GM18867 (cell line): ENCODE measurements around the gene TERB2.
"Not testable (repeated sequence)": the region's sequence is repeated elsewhere in the genome, so short reads cannot be mapped to it uniquely, and the experiment has no call there.

Experiments used
- ATAC-seq: cut with Tn5 transposase; IDR thresholded peaks from one replicate; pipeline ENCODE4 v1.9.1; 2021; ENCODE audit warnings: mild to moderate bottlenecking, moderate library complexity; ENCODE audit not compliant: unreplicated experiment

TERB2 gene

GRCh38 chr15:45001180-45001579, 44.7 kb downstream of the TERB2 start:
- ATAC-seq = not testable (repeated sequence)

DNA sequence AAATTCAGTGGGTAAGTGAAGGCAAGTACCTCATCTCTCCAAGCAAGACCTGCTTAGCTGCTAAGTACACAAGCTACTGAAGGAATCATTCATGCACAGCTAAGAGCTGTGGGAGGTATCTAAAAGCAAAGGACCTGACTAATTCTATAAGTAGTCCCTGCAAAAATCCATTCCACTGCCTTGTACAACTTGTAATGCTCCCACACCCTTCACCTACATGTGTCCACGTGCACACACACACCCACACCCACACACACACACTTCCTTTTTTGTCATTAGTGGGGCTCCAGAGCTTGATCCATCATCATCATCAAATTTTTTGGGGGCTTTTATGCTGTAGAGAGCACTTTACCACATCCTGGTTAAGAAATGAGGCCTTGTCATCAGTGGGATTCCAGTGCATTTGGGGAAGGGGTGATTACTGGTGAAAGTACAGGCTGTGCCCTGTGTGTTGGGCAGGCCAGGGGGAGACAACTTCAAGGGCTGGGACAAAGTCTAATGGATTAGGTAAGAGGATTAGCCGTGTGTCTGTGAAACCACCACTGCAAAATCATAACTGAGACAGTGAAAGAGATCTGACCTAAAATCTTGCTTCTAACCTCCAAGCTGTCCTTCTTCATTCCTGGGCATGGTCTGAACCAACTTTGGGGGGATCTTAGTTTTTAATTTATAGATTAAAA, 47.4 kb downstream of the TERB2 start:
- not testable (repeated sequence) for ATAC-seq

GRCh38 chr15:45004590-45005175, 48.2 kb downstream of the TERB2 start:
- not testable (repeated sequence) for ATAC-seq

DNA sequence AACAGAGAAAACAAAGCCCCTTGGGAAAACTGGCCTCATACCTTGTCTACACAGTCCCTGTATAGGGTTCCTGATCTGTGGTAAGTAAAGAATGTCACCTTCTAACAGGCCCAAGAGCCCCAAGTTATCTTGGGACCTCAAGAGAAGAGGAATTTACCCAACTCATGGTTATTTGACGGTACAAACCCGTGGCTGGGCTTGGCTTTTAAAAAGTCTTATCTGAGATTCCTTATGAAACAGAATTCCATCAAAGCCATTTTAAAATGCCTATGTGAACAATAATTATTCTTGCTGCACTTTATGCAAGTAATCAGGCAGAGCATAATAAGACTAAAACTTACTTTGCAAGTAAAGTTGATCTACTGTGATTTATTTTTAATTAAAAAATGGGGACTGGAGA, 52.6 kb downstream of the TERB2 start:
- ATAC-seq = no peak

GRCh38 chr15:45015114-45015513, 58.6 kb downstream of the TERB2 start:
- ATAC-seq = not testable (repeated sequence)

DNA sequence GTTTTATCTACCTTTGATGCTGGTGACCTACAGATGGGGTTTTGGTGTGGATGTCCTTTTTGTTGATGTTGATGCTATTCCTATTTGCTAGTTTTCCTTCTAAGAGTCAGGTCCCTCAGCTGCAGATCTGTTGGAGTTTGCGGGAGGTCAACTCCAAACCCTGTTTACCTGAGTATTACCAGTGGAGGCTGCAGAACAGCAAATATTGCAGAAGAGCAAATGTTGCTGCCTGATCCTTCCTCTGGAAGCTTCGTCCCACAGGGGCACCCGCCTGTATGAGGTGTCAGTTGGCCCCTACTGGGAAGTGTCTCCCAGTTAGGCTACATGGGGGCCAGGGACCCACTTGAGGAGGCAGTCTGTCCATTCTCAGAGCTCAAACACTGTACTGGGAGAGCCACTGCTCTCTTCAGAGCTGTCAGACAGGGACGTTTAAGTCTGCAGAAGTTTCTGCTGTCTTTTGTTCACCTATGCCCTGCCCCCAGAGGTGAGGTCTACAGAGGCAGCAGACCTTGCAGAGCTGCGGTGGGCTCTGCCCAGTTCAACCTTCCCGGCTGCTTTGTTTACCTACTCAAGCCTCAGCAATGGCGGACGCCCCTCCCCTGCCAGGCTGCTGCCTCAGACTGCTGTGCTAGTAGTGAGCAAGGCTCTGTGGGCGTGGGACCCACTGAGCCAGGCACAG, 63.9 kb downstream of the TERB2 start:
- not testable (repeated sequence) for ATAC-seq

DNA sequence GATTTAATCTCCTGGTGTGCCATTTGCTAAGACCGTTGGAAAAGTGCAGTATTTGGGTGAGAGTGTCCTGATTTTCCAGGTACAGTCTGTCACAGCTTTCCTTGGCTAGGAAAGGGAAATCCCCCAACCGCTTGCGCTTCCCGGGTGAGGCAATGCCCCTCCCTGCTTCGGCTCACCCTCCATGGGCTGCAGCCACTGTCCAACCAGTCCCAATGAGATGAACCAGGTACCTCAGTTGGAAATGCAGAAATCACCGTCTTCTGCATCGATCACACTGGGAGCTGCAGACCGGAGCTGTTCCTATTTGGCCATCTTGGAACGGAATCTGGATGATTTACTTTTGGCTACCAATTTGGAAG, 64.4 kb downstream of the TERB2 start:
- not testable (repeated sequence) for ATAC-seq

- no peak for ATAC-seq
Measured at GRCh38 chr15:45021348-45021747, 64.9 kb downstream of the TERB2 start.

DNA sequence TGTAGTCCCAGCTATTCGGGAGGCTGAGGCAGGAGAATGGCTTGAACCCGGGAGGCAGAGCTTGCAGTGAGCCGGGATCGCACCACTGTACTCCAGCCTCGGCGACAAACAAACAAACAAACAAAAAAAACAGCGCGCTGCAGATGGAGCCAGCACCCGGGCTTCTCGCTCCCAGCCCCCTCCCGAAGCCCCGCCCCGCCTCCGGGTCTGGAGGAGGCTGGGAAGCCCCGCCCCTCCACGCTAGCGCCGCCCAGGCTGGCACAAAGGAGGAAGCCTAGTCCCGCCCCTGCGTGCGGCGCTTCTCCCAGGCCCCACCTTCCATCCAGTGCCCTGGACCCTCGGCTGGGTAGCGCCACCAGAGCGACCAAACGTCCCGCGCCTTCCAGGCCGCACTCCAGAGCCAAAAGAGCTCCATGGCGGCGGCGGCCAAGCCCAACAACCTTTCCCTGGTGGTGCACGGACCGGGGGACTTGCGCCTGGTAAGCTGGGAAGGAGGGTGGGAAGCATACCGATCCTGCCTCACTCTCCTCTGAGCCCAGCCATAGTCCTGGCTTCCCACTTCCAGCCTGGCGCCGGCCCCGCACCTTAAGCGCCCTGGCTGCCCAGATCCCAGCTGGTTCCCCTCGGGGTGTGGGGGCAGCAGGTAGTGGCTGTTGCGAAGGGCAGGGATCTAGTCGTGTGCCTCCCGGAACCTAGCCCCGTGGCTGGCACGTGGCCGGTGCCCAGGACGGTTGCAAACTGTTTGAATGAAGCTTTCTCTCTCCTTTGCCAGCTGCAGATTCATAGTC, 66.6 kb downstream of the TERB2 start, which contains the start of gene SORD:
Gene SORD (plus strand): TSS at position 325 of the 788 bp plus-strand sequence. CDS start 89 bp downstream, at position 414.
- peak; percentile 97 for ATAC-seq

- peak; percentile 3 for ATAC-seq
Measured at GRCh38 chr15:45023659-45024225, 67.3 kb downstream of the TERB2 start.

- not testable (repeated sequence) for ATAC-seq
Measured at GRCh38 chr15:45024649-45025048, 68.2 kb downstream of the TERB2 start.

- ATAC-seq = not testable (repeated sequence)
Measured at GRCh38 chr15:45025627-45026026, 69.1 kb downstream of the TERB2 start.

DNA sequence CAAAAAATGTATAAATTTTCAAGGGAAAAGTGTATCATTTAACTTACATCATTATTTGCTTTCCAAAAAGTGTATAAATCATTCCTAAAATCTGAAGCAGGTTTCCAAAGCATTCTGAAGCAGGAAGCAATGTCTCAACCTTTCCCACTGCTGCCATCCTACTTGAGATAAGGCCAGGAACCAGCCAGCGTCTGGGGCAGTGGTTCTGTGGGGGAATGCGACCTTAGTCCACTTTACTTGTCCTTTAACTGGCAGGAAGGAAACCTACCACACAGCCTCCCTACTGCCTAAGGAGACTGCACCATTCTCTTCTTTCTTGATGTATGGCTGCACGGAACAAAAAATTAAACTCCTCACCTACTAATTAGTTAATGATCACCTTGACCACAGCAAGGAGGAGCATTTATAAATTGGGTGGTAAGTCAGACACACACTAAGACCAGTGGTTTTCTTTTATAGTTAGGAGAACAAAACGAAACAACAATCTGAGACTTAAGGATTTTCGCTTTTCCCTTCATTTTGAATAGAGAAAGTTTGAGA, 70.2 kb downstream of the TERB2 start:
- no peak for ATAC-seq

GRCh38 chr15:45027220-45027619, 70.7 kb downstream of the TERB2 start:
- no peak for ATAC-seq
